DND-41 (cell line): ENCODE results near the gene GRIN3B.

Experiments
- CTCF ChIP-seq: IDR thresholded peaks from 2 replicates; pipeline ENCODE4 v1.5.1; 2012; ENCODE audit warnings: borderline replicate concordance, low read length, moderate library complexity, mild to moderate bottlenecking; ENCODE audit not compliant: poor library complexity, severe bottlenecking; ENCODE audit errors: extremely low read depth
- EZH2 ChIP-seq: IDR thresholded peaks from 3 replicates; pipeline ENCODE4 v1.6.1; 2012; ENCODE audit warnings: borderline replicate concordance, low read depth, mild to moderate bottlenecking, moderate library complexity, low read length, inconsistent platforms; ENCODE audit not compliant: severe bottlenecking

GRCh38 chr19:998064-998463 is 2.2 kb upstream of the GRIN3B start:
- TF ChIP-seq EZH2 (no peak), CTCF (no peak)
